ENCODE data around the gene SLC2A5.

- TF ChIP-seq CTCF (conservative IDR thresholded peaks at IDR 0.05; ENCODE audit: low read depth, low read length), result no peak
- no peak for TF ChIP-seq EZH2phosphoT487 (IDR thresholded peaks at IDR 0.05; ENCODE audit: borderline replicate concordance, low read length)
Measured at GRCh38 chr1:9069326-9070100, at the start of gene SLC2A5.

Measured in PC-3 (cell line).